IPS-NIHi7 (cell line): ENCODE measurements around the gene KRT12.
"Not testable (repeated sequence)": the region's sequence is repeated elsewhere in the genome, so short reads cannot be mapped to it uniquely, and the experiment has no call there.

Experiments used
- DNase-seq: peaks from one replicate; pipeline ENCODE4 v3.0.0; 2012; ENCODE audit warnings: mixed read lengths; ENCODE audit errors: extremely low spot score

The KRT12 gene

DNA sequence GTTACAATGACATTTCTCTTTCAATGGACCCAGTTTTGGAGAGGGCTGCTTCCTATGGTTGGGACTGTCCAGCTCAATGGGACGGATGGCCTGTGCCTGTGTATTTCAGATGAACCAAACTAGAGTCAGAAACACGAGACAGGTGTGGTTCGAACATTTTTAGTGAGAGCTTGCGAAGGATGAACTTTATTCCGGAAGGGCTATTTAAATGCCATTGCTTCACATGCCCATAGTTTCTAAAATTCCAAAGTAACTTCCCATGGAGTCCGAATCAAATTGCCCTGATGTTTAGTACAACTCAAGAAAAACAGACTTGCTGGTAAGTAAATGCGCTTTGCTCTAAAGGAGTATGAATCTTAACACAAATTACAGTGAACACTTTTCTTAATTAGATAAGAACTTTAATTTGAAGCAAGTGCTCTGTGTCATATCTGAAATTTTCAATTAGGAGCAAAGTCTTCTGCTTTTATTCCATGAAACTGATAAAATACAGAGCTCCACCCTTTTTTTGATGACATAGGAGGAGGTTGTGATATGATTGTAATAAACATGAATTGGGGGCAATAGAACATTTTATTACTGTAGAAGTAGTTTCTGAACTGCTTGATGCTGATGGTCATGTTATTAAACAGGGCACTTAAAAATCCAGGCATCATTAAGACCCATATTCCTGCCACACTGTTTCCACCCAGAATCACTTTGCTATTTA, 16.8 kb upstream of the KRT12 start:
- no peak for DNase-seq

DNA sequence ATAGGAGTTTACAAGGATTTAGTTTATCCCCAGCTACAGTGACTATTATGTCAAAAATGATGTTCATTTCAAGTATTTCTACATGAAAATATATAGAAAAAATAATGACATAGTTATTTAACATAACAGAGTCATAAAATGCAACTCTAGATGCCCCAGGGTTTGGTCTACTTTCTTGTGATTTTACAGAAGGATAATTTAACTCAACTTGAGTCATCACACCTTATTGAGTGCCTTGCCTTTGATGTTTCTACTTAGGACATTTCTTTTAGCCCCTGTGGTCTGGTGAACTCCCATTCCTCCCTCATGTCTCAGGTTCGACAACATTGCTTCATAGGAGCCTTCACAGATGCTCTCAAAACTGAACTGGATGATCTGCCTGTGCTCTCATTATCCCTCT, 16.0 kb upstream of the KRT12 start:
- DNase-seq, result no peak

DNA sequence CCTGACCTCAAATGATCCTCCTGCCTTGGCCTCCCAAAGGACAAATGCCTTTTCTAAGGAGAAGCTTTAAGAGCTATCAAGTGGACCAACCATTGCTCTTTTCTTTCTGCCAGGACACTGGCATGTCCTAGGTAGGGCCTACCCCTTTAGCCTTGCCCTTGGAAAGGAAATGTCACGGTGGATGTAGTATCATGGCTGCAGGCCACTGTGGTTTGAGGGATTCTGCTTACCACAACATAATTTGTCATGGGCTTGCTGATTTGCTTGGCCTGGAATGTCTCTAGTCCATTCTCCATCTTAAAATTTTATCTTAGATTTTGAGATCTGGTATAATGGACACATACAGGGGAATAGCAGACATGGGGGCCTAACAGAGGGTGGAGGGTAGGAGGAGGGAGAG, 12.0 kb upstream of the KRT12 start:
- no peak for DNase-seq

DNA sequence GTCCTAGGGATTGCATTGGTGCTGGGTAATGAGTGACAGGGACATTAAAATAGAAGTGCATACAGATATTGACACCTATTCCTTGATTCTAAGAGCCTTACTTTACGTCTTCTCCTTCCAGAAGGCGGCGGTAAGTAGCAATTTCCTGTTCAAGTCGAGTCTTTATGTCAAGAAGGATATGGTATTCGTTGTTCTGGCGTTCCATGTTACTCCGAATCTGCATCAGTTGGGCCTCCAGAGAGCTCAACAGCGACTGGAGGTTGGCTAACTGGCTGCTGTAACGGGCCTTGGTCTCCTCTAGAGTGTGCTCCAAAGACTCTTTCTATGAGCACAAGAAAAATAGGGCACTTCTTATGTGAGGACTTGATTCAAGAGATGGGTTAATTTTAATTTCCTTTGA, 11.0 kb upstream of the KRT12 start:
- no peak for DNase-seq

DNA sequence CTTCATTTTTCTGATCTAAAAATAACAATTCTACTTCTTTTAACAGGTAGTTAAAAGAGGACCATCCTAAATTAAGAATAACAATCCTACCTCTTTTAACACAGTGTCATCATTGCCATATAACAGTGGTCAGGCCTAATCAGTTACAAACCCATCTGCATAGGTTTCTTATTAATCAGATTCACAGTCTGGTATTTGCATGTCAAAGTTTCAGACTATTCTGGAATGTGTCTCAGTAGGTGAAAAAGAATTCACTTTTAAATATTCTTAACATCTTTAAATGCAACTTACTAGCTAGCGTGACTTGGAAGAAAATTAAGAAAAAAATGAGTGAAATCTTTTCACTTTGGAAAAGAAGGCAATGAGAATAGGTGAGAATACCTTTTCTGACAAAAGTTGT, 6.8 kb upstream of the KRT12 start:
- DNase-seq, result no peak

DNA sequence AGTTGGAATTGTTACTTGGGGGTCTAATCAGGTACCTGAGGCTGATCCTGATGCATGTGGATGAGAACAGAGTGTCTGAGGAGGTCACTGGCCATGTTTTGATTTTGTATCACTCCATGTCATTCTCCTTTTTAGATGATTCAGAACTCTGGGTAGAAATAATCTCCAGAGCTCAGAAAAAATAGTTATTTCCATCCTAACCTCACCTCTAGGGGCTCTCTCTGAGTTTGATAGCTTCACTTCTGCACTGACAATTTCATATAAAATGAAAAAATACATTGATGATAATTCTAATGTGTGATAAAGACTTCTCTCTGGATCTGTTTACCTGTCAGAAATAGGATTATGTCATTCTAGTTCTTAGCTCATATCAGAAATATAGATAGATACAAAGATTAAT, 6.2 kb upstream of the KRT12 start:
- no peak for DNase-seq

DNA sequence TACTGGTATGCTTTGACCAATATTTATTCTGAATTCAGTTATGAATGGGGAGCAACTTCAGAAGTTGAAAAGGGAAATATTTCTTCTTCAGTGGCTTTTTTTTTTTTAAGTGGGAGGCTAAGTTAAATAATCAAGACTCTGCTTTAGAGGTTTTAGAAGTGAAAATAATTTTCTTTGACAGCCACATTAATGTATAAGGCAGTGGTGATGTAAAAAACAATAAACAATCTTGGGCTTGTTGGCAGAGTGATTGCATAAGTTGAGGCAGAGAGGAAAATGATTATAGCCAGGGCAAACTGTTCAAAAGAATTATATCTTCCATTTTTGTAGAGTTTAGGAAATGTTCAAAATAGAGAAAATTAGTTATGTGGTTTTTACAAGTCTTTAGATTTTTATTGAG, 5.4 kb upstream of the KRT12 start:
- DNase-seq, result no peak

DNA sequence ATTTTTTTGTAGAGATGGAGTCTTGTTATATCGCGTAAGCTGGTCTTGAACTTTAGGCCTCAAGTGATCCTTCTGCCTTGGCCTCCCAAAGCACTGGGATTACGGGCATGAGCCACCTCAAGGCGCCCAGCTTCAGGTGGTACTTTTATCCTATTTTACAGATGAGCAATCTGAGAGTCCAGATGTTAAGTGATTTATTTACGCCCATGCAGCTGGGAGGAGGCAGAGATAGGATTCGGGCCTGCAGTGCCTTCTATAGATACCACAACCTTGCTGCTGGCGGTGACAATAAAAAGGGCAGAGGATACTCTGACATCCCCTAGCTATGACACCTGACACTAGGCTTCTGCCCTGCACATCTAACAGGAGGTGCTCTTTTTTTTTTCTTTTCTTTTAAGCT, 4.3 kb upstream of the KRT12 start:
- no peak for DNase-seq

DNA sequence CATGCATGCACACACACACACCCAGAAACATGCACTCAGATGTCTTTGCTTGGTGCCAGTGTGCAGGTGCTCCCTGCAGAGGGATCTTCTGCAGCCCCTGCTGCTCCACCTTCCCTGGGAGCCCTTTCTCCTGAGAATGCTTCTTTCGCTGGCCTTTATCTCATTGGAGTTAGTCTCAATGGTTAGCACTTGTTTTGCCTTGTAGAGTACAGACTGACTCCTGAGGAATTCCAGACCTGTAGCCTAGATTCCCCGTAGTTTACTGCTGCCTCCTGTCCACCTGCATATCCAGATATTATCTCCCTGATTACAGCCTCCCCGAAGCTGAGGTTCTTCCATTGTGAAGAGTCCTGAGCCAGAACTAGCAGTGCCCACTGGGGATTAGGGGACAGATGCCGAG, 3.1 kb upstream of the KRT12 start:
- no peak for DNase-seq

DNA sequence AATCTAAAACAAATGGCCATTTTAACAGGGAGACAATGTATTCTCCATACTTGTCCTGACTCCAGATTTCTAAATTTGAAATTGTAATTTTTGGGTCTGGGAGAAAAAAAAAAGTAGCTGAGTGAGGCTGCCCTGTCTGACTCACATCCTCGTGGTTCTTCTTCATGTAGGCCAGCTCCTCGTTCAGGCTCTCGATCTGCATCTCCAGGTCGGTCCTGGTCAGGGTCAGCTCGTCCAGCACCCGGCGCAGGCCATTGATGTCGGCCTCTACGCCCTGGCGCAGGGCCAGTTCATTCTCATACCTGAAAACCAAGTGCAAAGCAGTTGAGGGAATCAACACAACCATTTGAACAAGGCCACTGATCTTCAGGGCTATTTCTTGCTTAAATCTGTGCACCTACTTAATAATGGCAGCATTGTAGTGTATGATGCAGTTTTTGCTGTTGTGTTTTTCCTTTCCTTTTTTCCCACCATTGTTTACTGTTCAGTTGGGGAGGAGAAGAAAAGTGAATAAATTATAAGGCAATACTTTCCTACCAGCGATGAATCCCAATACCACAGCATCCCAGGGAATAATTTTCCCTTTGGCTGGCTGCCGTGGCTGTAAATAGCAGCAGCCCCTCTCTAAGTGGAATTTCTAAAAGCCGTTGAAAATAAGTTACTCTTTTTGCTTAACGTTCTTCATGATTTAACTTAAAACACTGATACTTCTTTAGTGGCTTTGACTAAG, 2.2 kb downstream of the KRT12 start:
- DNase-seq, result no peak

DNA sequence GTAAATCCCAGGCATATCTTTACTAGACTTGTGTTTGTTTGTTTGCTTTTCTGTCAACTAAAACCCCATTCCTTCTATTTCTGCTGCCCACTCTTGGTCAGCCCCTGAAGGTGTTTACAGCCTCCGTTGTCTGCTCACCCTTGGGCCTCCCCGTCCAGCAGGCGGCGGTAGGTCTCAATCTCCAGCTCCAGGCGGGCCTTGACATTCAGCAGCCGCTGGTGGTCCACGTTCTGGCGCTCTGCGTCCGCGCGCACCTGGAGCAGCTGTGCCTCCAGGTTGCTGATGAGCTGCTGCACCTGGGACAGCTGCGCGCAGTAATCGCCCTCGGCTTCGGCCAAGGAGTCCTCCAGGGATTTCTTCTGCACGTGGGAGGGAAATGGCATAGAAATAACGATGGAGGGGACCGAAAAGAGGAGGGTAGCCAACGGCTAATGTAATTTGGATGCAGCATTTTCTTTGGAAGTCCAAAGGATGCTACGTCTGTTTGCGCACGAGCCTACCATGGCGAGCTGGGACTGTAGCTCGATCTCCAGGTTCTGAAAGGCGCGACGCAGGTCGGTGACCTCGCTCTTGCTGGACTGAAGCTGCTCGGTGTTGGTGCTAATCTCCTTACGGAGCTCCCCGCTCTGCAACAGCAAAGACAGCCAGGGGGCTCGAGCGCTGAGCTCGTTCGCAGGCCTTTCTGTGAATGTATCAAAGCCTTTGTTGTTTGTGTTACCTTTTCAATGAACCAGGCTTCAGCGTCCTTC, 3.9 kb downstream of the KRT12 start:
- peak; percentile 86 for DNase-seq

DNA sequence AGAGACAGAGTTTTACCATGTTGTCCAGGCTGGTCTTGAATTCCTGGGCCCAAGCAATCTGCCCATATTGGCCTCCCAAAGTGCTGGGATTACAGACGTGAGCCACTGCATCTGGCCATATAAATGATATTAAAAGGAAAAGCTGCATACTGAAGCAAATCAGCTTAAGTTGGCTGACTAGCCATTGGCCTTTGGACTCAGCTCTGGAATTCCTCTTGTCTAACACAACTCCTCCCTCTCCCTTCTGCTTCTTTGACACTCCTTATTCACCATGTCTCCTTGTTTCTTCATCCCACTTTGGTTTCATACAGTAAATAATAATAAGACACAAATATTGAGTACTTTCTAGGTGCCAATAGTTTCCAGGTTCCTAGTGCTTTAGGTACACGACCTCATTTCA, 7.5 kb downstream of the KRT12 start:
- DNase-seq, result no peak

DNA sequence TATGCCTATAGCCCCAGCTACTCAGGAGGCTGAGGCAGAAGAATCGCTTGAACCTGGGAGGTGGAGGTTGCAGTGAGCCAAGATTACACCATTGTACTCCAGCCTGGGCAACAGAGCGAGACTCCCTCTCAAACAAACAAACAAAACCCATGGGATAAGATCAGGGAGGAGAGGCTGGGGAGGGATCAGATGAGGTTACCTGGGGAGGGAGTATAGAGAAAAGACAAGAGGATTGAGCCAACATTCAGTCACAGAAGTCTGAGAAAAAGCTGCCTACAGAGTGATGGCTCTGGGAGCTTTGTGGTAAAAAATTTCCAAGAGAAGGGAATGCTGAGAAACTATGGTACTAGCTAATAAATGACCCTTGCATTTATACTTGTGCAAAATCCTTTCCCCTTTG, 8.4 kb downstream of the KRT12 start:
- DNase-seq, result not testable (repeated sequence)

DNA sequence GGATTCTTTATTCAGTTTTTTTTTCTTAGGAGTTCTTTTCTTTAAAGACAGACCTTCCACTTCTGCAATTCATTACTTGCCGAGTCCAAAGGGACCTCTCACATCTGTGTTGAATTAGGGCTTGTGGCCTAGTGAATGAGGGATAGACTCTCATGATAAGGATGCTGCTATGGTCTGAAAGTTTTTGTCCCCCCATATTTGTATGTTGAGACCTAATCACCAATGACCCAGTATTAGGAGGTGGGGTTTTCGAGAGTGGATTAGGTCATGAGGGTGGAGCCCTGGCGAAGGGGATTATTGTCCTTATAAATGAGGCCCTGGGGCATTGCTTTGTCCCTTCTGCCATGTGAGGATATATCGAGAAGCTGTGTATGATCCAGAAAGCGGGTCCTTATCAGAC, 9.5 kb downstream of the KRT12 start:
- no peak for DNase-seq

DNA sequence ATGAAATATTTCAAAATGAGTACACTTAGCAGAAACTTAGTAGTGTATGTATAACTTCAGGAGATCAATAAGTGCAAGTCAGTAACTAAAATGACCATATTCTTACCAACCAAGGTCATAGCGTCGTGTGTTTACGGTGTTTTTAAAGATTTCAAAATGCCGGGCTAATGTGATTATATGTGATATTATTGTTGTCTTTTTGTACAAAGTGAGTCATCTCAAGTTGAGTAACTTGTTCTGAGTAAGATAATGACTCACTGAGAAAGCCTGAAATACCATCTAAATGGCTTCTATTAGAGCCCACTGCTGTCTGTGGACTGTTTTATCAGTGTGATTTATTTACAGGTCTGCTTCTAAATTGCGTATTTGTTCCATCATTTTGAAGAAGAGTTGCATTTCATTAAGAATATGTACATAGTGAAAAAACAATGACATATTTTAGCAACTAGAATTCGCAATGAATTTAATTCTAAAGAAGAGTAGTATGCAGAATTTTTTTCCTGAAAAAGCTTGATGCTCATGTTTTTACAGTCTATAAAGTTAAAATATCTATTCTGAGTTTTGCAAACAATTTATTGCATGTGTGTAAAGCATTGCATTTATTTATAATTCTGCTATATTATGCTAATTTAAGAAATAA, 12.7 kb downstream of the KRT12 start:
- DNase-seq, result no peak

DNA sequence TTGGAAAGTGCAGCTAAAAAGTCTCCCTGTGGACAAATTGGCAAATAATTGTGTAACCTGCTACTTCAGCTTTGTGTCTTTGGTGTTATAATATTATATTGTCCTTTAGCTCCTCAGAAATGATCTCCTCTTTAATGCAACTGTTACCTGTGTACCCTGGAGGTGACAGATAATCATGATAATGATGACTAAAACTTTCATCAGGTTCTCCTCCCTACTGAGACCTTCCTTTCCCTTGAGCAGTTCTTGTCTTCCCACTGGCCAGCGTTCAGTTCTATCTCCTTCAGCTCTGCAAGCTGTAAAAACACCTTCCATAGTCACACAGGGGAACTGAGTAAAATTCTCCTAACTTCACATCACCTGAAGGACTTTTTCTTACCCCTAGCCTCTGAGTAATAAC, 14.7 kb downstream of the KRT12 start:
- DNase-seq, result no peak

DNA sequence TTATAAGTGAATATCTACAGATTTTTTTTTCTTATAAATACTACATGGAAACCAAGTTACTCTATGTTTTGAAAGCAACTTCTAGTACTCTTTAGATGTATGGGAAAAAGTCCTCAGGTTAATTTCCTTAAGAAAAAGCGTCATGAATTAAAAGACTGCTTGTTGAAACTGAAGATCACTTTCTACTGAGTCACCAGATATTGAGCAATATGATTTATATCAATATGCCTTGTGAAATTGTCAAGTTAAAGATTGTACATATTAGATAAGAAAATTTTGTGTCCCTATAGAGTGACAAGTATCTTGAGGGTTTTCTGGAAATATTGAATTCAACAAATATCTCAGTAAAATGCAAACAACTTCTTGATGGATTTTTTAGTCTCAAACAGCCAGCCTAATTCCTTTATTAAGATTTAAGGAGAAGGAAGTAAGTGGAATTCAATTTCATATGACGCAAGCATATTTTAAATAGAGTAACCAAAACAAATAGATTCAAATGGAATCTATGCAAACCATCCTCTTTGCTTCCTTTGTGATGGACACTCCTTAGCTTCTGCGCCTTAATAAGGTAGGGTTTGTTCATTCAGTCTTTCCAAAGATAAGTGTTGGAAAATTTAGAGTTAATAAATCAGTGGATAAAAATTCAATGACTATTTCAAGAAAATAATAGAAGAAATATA, 16.6 kb downstream of the KRT12 start:
- no peak for DNase-seq

DNA sequence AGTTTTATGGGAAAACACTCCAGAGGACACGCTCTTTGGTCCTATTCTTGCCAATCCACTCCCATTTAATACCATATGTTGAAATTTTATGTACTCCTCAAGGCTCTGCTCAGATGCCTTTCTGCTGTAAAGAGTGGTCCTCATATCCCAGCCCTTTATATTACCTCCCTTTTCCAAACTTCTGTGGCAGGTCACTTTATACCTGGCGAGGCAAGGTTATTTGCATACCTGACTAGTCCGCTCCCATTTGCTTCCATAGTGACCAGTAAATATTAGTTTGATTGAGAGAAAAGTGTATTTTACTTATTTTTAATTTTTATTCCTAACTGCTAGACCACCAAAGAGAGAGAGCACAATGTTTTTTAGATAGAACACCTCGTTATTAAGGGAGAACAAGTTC, 17.3 kb downstream of the KRT12 start:
- DNase-seq, result no peak

DNA sequence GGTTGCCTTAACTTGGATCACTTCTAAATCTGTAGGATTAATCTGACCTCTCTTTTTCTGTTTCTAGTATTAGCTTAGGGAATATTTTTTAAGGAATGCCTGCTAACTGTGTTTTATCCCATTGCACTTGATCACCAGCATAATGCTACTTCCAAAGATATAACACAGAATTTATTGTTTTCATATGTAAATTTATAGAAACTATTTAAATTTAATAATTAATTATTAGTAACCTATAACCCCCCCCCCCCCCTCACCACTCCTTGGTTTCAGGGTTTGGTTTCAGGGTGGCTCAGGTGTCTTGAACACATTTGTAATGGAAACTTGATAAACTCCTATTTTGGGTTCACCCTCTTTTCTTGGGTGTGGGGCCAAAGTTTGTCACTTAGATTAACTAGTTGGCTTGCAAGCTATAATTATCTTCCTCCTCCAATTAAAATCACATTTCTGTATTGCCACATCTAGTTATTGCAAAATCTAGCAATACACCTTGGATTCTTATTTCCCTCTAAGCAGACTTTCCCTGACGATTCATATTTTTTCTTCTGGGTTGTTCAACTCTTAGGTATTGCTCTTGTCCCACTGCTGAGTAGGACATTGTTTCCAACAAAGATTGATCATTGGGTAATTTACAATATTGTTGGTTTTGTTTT, 18.3 kb downstream of the KRT12 start:
- no peak for DNase-seq

DNA sequence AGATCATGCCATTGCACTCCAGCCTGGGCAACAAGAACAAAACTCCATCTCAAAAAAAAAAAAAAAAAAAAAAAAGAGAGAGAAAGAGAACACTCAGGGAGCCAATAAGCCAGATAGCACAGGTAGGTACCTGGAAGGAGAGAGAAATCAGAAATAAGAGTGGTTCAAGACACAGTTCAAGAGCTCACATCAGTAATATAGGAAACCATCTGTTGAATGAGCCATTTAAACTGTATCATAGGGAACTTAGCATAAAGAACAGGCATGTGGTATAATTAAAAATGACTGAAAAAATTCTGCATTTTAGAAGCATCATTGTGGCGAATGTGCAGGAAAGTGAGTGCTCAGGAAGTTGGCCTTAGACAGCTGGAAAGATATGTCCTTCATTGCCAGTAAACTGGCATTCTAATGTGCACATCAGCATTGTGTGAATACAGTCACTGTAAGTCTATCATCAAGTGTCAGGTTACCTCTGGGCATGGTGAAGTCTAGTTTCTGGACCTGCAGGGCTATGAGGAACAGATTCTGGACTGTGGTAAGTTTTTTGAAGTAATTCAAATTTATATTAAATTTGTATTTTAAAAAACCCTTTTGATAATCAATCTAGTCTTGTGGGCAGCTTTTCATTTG, 20.4 kb downstream of the KRT12 start:
- DNase-seq, result no peak

DNA sequence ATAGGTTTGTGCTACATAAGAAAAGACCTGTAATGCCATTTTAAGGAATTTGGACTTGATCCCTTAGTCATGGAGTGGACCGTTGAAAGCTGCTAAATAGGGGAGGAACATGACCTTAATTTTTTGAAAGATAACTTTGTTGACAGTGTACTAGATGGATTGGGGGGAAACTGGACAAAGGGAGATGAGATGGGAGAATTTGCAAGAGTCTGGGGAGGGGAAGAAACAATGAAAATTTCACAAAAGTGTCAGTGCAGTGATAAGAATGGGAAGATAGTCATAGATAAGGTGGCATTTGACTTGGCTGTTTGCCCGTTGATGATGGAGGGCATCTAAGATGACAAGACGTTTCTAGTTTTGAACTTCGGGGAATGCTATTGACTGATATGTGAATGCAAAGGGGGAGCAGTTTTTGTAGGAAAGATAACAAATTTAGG, 22.3 kb downstream of the KRT12 start:
- no peak for DNase-seq
